IPS-20b (cell line): ENCODE data around the gene KLHL18.
A peak's percentile ranks its signal among the peaks of the same experiment; 100 is the strongest.
"Not testable (repeated sequence)": the region's sequence is repeated elsewhere in the genome, so short reads cannot be mapped to it uniquely, and the experiment has no call there.

Experiments
- H3K27ac ChIP-seq: one replicate; pipeline ENCODE4 v1.5.1; 2013; ENCODE audit warnings: low read length
- H3K27me3 ChIP-seq: 2 replicates; pipeline ENCODE4 v1.6.1; 2013; ENCODE audit warnings: mild to moderate bottlenecking, low read length, inconsistent platforms; ENCODE audit not compliant: insufficient read depth
- H3K36me3 ChIP-seq: 2 replicates; pipeline ENCODE4 v1.6.1; 2013; ENCODE audit warnings: low read depth, mild to moderate bottlenecking, inconsistent platforms, low read length, moderate library complexity; ENCODE audit not compliant: insufficient read depth
- H3K4me1 ChIP-seq: 2 replicates; pipeline ENCODE4 v1.6.1; 2013; ENCODE audit warnings: mild to moderate bottlenecking, control low read depth, inconsistent platforms, low read length, moderate library complexity; ENCODE audit not compliant: insufficient read depth
- H3K4me3 ChIP-seq: 2 replicates; pipeline ENCODE4 v1.5.1; 2013; ENCODE audit warnings: mild to moderate bottlenecking, low read length, inconsistent platforms
- H3K9ac ChIP-seq: 2 replicates; pipeline ENCODE4 v1.6.1; 2013; ENCODE audit warnings: low read depth, mild to moderate bottlenecking, inconsistent platforms, low read length, moderate library complexity
- H3K9me3 ChIP-seq: 2 replicates; pipeline ENCODE4 v1.6.1; 2013; ENCODE audit warnings: mild to moderate bottlenecking, low read depth, low read length, inconsistent platforms; ENCODE audit not compliant: insufficient read depth

KLHL18 gene

DNA sequence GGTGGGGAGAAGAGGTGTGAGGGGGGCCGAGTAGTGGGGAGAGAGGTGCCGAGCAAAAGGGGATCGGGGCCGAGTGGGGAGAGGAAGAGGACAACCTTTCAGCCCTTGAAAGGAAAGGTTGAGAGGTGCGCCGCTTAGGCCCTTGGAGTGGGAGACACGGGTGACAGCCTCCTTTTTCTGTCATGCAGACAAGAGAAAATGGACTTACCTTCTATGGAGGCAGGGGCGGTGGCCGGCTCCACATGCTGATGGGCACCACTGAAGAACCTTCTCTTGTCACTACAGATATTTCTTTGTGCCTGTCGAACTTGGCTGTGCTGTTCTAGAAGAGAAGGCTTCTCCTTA, 421 bp downstream of the KLHL18 start:
- Histone ChIP-seq H3K9ac (peak overlapping the region; percentile 90; the same call in 1 of the 2 replicates), H3K36me3 (peaks cover 15% of the 10 kb centered on the region), H3K9me3 (no peaks in the 10 kb centered on the region), H3K4me3 (peak overlapping the region; percentile 90), H3K27me3 (no peaks in the 10 kb centered on the region), H3K27ac (peak overlapping the region; percentile 11), H3K4me1 (peaks cover 3% of the 10 kb centered on the region; the same call in 1 of the 2 replicates)

DNA sequence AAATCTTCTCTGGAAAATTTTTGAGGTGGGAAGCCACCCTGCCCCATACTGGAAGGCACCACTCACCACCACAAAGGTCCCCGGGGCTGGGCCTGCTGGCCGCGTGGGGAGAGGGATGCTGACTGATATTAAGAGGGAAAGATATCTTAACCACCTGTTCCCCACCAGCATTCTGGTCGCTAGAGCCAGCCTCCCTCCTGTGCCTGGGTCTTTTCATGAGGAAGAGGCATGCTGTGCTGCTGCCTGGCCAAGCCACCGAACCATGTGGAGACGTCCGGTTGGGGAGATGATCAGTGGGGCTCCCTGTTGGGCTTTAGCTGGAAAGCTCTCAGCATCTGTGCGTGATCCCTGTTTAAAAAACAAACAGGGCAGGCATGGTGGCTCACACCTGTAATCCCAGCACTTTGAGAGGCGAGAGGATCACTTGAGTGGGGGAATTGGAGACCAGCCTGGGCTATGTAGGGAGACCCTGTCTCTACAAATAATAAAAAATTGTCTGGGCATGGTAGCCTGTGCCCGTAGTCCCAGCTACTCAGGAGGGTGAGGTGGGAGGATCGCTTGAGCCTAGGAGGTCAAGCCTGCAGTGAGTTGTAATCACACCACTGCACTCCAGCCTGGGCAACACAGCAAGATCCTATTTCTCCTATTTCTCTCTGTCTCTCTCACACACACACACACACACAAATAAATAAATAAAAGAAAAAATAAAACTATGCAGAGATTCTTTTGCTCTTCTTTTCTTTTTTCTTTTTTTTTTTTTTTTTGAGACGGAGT, 1.0 kb downstream of the KLHL18 start:
- no peak overlapping the region for H3K27ac ChIP-seq
- peak overlapping the region; percentile 90; the same call in 1 of the 2 replicates for H3K9ac ChIP-seq
- H3K4me3 ChIP-seq, result peak overlapping the region; percentile 90
- H3K9me3 ChIP-seq, result no peaks in the 10 kb centered on the region
- peaks cover 20% of the 10 kb centered on the region for H3K36me3 ChIP-seq
- peaks cover 3% of the 10 kb centered on the region; the same call in 1 of the 2 replicates for H3K4me1 ChIP-seq
- no peaks in the 10 kb centered on the region for H3K27me3 ChIP-seq

DNA sequence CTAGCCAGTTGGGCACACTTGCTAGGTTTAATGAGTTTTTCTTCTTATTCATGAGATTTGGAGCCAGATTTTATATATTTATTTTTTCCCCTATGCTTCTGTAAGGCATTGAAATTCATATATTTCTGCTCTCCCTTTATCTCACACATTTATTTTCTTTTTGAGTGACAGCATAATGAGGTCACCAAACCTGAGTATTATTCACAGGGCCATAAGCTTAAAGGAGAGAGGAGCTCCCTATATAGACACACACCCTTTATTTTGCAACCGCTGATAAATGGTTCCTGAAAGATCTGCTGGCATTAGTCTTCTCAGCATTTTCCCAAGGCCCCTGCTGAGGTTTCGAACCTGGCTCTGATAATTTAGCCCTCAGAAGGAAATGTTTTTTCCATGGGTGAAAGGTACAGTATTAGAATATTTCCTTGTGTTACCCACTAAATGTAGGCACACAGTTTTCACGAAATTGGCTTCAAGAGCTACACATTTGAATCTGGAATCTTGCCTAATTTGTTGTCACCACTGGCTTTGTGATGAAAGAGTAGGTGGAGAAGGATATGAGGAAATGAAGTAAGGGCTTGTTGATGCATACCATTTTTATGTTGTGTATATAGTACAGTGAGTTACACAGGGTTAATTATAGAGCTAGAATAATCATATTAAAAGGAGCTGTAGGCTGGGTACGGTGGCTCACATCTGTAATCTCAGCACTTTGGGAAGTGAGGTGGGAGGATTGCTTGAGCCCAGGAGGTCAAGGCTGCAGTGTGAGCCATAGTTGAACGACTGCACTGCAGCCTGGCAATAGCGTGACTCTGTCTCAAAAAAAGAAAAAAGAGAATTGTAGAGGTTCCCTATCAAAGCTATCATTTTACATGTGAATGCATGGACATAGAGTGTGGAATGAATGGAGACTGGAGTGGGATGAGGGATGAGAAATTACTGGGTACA, 6.5 kb downstream of the KLHL18 start:
- no peaks in the 10 kb centered on the region for H3K4me1 ChIP-seq
- no peaks in the 10 kb centered on the region for H3K27me3 ChIP-seq
- no peaks in the 10 kb centered on the region for H3K9me3 ChIP-seq
- peaks cover 39% of the 10 kb centered on the region for H3K36me3 ChIP-seq
- H3K4me3 ChIP-seq, result no peak overlapping the region
- H3K9ac ChIP-seq, result no peak overlapping the region
- no peak overlapping the region for H3K27ac ChIP-seq

DNA sequence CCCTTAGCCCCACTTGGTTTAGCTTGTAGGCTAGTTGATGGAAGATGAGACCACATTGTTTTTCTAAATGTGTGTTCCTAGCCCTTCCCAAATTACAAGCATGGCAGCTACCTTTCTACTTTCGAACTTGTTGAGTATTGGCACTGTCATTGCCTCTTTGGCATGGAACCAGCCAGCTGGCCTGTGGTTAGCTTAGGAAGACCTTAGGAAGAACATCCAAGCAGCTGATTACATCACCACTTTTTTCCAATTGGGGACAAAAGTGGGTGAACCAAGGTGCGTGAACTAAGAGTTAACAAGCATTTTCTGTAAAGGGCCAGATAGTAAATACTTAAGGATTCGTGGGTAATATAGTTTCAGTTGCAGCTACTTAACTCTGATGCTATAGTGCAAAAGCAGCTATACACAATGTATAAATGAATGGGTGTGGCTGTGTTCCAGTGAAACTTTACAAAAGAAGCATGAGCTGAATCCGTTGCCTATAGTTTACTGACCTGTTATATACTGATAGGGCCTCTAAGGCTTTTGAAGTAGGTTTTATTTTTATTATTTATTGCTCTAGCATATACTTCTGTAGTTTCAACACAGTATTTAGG, 8.5 kb downstream of the KLHL18 start:
- H3K4me1 ChIP-seq, result peaks cover 1% of the 10 kb centered on the region; the same call in 1 of the 2 replicates
- H3K27me3 ChIP-seq, result no peaks in the 10 kb centered on the region
- H3K4me3 ChIP-seq, result no peak overlapping the region
- no peak overlapping the region for H3K9ac ChIP-seq
- H3K27ac ChIP-seq, result no peak overlapping the region
- no peaks in the 10 kb centered on the region for H3K9me3 ChIP-seq
- peaks cover 42% of the 10 kb centered on the region for H3K36me3 ChIP-seq

DNA sequence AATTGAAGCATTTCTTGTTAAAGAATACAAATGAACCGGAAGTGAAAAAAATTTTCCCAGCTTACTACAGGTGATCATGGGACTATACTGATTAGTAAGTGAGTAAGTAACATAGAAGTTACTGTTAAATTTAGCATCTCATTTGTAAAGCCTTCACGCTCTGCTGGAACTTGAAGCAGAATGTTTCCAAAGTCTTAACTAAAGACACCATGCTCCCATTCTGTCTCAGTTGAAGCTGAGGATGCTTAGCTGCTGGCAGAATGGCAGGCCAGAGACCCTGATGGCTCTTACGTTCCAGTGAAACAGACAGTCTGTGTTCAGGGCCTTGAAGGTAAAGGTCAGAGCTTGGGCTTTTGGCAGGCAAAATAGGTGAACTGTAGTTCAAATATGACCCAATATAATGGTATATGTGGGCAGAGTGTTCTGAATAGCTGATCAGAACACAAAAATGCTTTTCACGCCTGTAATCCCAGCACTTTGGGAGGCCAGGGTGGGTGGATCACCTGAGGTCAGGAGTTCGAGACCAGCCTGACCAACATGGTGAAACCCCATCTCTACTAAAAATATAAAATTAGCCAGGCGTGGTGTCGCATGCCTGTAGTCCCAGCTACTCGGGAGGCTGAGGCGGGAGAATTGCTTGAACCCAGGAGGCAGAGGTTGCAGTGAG, 9.1 kb downstream of the KLHL18 start:
- H3K9me3 ChIP-seq, H3K4me1 ChIP-seq, H3K4me3 ChIP-seq, H3K27me3 ChIP-seq, H3K9ac ChIP-seq, H3K27ac ChIP-seq: not testable (repeated sequence)
- peaks cover 40% of the 10 kb centered on the region for H3K36me3 ChIP-seq

DNA sequence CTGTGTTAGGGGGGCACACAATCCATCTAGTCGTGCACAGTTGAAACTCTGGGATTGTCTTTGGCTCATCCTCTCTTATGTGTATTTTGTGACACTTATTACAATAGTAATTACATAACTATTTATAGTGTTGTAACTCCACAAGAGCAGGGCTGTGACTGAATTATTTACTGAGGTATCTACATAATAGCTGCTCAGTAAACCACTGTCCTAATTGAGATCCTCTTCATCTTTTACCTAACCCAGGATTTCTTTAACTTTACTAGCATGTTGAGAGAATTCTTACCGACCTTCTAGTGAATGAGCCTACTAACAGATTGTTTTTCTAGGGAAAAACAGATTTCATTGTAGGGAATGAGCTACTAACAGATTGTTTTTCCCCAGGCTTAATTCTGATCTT, 11.1 kb downstream of the KLHL18 start:
- Histone ChIP-seq H3K36me3 (peaks cover 24% of the 10 kb centered on the region), H3K27me3 (no peaks in the 10 kb centered on the region), H3K9me3 (no peaks in the 10 kb centered on the region), H3K27ac (no peak overlapping the region), H3K4me3 (no peak overlapping the region), H3K9ac (no peak overlapping the region), H3K4me1 (peaks cover 7% of the 10 kb centered on the region; the same call in 1 of the 2 replicates)

DNA sequence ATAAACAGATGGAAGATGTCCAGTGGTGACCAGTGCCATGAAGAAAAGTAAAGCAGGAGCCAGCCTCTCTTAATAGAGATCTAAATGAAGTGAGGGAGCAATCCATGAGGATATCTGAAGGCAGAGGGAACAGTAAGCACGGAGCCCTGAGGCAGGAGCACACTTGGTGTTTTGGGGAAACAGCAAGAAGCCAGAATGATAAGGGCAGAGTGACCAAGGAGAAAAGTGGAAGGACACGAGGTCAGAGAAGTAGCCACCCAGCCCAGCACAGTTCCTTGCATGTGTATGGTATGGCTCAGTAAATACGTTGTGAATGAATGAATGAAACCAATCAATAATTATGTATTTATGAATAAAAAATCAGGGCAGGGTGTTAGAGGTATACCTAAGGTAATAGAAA, 11.6 kb downstream of the KLHL18 start:
- Histone ChIP-seq H3K9me3 (no peaks in the 10 kb centered on the region), H3K27ac (no peak overlapping the region), H3K9ac (no peak overlapping the region), H3K4me3 (no peak overlapping the region), H3K4me1 (peaks cover 7% of the 10 kb centered on the region; the same call in 1 of the 2 replicates), H3K36me3 (peaks cover 19% of the 10 kb centered on the region), H3K27me3 (no peaks in the 10 kb centered on the region)

DNA sequence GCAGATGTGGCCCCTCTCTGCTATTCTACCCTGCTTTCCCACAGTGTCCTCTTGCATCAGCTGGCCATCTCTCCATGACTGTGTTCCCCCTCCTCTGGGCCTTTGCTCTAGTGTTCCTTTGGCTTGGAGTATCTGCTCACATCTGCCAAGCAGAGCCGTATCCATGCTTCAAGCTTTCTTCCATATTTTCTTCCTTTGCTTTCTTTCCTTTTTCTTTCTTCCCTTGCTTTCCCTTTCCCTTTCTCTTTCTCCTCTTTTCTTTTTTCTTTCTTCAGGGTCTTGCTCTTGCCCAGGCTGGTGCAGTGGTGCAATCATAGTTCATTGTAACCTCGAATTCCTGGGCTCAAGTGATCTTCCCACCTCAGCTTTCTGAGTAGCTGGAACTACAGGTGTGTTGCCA, 12.6 kb downstream of the KLHL18 start:
- H3K27ac ChIP-seq, result no peak overlapping the region
- no peaks in the 10 kb centered on the region for H3K27me3 ChIP-seq
- H3K36me3 ChIP-seq, result peaks cover 11% of the 10 kb centered on the region; the same call in 1 of the 2 replicates
- peaks cover 7% of the 10 kb centered on the region; the same call in 1 of the 2 replicates for H3K4me1 ChIP-seq
- H3K9me3 ChIP-seq, result no peaks in the 10 kb centered on the region
- H3K9ac ChIP-seq, result no peak overlapping the region
- no peak overlapping the region for H3K4me3 ChIP-seq

DNA sequence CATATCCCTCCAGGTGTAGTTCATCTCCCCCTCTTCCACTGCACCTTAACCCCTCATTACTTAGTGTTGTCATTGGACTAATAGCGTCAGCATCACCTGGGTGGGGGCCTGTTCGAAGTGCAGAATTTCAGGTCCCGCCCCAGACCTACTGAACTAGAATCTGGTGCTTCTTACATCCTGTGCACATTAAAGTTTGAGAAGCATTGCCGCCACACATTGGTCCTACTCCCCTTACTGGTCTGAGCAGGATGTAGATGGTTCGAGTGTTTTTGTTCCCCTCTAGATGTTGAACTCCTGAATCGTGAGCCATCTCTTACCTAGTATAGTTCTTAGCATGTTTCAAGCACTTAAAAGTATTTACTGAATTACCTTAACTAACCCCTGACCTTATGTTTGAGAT, 13.2 kb downstream of the KLHL18 start:
- no peak overlapping the region for H3K4me3 ChIP-seq
- no peaks in the 10 kb centered on the region for H3K27me3 ChIP-seq
- H3K9me3 ChIP-seq, result no peaks in the 10 kb centered on the region
- peaks cover 7% of the 10 kb centered on the region; the same call in 1 of the 2 replicates for H3K4me1 ChIP-seq
- H3K27ac ChIP-seq, result no peak overlapping the region
- peaks cover 11% of the 10 kb centered on the region; the same call in 1 of the 2 replicates for H3K36me3 ChIP-seq
- no peak overlapping the region for H3K9ac ChIP-seq

DNA sequence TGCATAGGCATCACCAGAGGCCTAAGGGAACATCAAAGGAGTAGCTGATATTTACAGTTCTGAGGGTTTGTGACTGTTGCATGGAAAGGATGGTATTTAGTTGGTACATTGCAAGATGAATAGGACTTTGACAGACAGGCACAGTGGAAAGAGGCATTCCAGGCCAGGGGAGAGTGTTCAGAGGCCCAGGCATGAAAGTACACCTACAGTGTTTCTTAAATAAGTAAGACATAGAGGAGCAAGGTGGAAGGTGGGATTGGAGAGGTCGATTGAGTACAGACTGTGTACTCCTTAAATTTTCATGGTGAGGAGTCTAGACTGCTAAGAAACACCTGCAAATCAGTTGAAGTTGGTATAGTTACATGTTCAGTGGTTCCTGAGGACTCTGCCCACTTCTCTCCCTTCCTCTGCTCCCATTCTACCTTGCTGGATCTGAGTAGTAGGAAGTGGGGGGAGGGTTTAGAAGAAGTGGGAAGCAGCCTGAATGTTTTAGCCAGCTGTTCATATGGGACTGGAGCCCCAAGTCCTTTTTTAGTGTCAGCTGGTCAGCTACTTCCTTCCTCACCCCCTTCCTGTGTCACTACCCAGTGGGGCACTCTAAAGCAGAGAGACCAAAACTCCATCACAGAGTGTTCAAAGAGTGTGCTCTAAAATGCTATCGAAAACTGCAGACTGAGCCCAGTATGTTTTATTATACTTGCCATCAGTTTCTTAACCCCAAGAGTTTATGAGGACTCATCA, 14.0 kb downstream of the KLHL18 start:
- no peak overlapping the region for H3K4me3 ChIP-seq
- H3K9me3 ChIP-seq, result no peaks in the 10 kb centered on the region
- peaks cover 7% of the 10 kb centered on the region; the same call in 1 of the 2 replicates for H3K4me1 ChIP-seq
- H3K27me3 ChIP-seq, result no peaks in the 10 kb centered on the region
- no peak overlapping the region for H3K9ac ChIP-seq
- peaks cover 14% of the 10 kb centered on the region for H3K36me3 ChIP-seq
- no peak overlapping the region for H3K27ac ChIP-seq
